ENCODE data around the gene ABCC8.

DNA sequence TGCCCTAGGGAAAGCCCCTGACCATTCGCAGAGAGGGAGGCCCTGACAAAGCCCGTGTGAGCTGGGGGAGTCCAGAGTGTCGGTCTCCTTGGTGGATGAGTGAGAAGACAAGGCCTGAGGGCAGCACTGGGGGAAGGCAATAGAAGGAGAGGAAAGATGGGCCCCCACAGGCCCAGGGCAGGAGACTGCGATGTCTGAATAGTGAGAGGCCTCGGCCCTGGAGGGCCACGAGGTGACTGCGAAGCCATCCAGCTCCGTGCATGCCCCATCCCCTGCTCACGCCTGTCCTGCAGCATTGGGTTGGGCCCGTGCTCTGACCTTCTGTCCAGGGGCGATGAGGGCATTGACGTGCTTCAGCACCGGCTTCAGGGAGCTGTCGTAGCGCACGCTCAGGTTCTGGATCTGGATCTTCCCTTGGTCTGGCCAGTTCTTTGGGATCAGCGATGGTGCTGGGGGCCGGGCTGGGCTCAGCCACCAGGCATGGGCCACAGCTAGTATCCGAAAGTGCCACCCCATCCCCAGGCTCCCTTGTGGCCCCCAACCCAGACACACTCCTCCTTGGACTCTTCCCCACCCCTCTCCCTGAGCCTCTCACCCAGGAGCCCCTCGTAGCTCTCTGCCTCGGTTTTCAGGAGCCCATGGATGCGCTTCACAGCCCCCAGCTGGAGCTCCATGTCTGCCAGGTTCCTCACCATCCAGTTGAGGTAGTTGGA, 79.9 kb downstream of the ABCC8 start:
- TF ChIP-seq GATA2 (IDR thresholded peaks at IDR 0.05; ENCODE audit: low read depth, low read length): no peak
- TF ChIP-seq GATA3 (IDR thresholded peaks at IDR 0.05; ENCODE audit: low read depth, low read length): no peak
